GM21529 (cell line): ENCODE results near the gene ALCAM.
"Not testable (repeated sequence)": the region's sequence is repeated elsewhere in the genome, so short reads cannot be mapped to it uniquely, and the experiment has no call there.

ENCODE experiments used
- ATAC-seq: cut with Tn5 transposase; IDR thresholded peaks from one replicate; pipeline ENCODE4 v1.9.1; 2021; ENCODE audit not compliant: unreplicated experiment

The ALCAM gene

DNA sequence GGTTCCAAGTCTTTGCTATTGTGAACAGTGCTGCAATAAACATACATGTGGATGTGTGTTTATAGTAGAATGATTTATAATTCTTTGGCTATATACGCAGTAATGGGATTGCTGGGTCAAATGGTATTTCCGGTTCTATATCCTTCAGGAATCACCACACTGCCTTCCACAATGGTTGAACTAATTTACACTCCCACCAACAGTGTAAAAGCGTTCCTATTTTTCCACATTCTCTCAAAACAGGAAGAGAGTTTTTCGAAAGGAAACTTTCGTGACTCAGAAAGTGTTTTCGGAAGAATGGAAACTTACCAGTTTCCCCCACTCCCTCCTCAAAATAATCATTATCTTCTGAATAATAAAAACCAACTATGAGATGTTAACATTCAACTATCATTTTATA, 205.8 kb downstream of the ALCAM start:
- ATAC-seq: no peak

DNA sequence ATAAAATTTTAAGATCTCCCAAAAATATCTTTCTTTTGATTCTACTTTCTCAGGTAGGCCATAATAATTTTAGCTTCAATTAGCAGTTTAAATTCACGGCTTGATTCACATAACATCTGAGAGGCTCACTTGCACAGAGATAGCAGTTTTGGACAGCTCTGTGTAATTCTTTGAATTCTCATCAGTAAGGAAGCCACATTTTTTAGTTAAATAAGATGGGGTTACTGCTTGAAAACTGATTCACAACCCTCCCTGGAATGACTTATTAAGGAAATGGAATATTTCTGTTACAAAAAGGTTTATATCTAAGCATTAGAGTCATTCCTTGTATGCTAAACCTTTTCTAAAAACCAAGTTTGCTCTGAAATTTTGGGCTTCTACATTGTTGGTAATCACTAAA, 212.7 kb downstream of the ALCAM start:
- ATAC-seq: no peak

- ATAC-seq: no peak
Measured at GRCh38 chr3:105580296-105580965, 213.7 kb downstream of the ALCAM start.

DNA sequence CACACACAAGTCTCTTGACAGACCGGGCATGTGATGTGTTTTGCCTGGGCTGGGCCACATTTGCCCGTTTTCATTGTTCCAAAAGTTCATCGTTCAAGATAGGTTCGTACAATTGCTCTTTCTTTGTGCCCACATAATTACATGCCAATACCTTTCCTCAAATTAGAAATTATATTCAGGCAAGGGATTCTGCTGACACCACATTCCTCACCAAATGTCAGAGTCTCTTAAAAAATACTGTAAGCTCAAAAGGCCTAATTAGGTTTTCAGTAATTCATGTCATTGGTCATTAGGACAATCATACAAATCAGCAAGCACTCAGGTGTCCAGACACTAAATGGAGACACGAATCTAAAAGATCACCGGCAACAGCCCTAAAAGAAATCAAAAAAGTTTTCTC, 215.3 kb downstream of the ALCAM start:
- ATAC-seq: no peak

DNA sequence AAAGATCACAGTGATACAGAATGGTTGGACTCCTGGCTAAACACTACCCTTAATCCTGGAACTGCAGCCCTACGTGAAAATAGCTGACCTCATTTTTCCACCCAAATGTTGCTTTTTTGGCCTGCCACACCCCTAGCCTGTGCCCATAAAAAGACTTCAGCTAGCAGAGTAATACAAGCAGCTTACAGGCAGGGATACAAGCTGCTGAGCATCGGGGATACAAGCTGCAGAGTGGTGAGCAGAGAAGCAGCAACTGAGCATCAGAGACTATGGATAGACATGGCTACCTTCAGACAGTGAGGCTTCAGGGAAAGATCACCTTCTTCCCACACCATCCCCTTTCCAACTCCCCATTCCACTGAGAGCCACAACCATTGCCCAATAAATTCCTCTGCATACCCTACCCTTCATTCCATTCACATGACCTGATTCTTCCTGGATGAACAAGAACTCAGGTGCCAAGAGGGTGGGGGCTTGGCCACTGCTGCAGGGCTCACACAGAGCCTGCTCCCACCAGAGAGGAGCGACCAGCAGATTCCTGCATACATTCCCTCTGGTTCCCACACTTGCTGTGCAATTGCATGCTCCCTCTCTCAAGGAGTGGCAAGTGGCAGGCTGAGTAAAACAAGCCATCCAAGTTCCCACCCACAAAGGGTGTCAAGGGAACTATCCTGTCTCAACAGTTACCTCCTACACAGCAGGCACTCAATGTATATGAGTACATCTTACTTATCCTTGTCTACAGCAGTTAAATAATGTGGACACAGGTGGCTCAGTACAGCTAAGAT, 217.5 kb downstream of the ALCAM start:
- no peak for ATAC-seq

- ATAC-seq: no peak
Measured at GRCh38 chr3:105593315-105593714, 226.6 kb downstream of the ALCAM start.

DNA sequence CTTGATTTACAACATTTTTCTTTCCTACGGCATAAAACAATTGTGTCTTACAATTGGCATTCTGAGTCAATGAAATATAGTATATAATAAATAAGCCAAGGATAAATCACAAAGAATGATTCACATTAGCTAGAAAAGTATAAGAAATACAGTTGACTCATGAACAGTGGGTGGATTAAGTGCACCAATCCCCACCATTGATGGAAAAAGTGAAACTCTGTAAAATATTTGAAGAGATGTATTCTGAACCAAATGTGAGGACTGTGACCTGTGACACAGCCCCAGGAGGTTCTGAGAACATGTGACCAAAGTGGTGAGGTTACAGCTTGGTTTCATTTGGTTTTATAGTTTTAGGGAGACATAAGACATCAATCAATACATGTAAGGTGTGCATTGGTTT, 227.5 kb downstream of the ALCAM start:
- ATAC-seq: no peak

DNA sequence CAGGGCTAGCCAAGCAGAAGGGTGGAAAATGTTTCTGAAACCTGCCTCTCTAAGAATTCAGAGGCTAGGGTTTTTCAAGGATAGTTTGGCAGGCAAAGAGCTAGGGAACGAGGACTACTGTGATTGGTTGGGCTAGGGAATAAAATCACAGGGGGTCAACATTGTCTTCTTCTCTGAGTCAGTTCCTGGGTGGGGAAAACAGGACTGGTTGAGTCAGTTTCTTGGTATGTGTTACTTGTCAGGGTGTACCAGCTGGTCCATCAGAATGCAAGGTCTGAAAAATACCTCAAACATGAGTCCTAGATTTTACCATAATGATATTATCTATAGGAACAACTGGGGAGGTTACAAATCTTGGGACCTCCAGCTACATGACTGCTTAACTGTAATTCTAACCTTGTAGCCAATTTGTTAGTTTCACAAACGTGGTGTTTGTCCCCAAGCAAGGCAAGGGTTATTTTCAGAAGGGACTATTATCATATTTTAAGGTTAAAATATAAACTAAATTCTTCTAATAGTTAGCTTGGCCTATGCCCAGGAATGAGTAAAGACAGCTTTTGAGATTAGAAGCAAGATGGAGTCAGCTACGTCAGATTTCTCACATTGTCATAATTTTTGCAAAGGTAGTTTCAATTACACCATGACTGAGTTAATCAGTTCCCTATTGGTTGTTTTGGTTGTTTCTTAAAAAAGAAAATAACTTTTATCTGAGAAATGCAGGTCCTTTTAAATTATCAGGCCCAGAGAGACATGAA, 231.5 kb downstream of the ALCAM start:
- ATAC-seq: no peak

DNA sequence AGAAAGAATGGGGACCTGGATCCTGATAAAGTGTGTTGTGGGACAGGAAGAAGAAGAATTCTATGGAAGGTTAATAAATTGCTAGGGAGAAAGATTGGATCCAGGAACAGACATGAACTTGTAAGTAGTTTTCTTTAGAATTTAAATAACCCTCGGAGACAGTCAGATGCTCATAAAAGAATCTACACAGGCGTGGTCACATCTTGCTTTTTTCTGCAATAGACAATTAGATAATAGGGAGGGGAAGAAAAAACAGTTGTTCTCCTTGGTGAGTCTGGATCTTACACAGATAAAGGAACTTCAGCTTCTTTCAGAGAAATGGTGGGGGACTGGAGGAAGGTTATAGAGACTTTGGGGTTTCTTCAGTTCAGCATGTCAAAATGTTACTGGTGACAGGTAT, 232.6 kb downstream of the ALCAM start:
- no peak for ATAC-seq

DNA sequence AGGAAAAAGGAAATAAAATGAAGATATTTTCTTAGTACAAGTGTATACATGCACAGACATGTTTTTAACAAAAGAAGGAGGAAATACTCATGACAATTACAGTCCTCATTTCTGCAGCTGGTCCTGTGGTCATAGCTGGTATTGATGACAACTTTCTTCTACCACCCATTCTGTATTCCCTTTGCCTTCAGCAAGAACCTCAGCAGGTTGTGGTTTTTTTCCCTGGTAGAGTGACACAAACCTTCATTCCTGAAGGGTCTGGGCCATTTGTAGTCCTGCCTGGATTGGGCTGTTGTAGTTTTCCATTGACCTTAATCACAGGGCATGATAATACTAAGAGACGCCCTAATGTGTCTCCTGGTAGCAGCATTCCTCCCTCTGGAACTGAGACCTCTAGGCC, 235.0 kb downstream of the ALCAM start:
- not testable (repeated sequence) for ATAC-seq

GRCh38 chr3:105602286-105602685, 235.6 kb downstream of the ALCAM start:
- not testable (repeated sequence) for ATAC-seq

DNA sequence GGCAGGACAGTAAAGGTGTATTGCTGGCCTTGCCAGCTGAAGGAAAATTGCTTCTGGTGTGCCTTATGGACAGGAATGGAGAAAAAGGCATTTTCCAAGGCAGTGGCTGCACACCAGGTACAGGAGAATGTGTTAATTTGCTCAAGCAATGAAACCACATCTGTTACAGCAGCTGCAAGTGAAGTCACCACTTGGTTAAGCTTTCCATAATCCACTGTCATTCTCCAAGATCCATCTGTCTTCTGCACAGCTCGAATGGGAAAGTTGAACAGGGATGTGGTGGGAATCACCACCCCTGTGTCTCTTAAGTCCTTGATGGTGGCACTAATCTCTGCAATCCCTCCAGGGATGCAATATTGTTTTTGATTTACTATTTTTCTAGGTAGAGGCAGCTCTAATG, 236.8 kb downstream of the ALCAM start:
- not testable (repeated sequence) for ATAC-seq

- no peak for ATAC-seq
Measured at GRCh38 chr3:105606016-105606415, 239.3 kb downstream of the ALCAM start.

DNA sequence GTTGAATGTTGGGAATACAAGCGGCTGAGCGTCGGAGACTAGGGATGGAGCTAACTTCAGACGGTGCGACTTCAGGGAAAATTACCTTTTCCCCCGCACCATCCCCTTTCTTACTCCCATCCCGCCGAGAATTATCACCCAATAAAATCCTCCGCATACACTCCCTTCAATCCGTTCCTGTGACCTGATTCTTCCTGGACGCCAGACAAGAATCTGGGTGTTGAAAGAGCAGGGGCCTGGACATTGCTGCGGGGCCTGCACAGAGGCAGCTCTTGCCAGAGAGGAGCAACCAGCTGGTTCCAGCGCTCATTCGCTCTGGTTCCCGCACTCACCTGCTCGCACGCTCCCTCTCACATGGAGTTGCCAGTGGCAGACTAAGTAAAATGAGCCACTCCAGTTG, 241.9 kb downstream of the ALCAM start:
- ATAC-seq: no peak

DNA sequence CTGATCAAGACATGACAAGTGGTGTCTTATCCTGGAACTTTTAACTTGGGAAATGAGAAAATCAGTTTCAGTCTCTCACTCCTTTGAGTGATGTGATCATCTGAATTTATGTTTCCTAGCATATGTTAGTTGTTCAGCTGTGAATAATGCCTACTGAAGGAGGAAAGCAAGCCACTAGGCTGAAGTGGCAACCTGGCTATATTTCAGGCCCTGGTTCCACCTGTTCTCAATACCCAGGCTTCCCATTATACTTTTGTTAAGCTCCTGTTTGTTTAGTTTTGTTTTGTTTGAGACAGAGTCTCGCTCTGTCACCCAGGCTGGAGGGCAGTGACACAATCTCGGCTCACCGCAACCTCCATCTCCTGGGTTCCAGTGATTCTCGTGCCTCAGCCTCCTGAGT, 243.8 kb downstream of the ALCAM start:
- no peak for ATAC-seq

- no peak for ATAC-seq
Measured at GRCh38 chr3:105611304-105612192, 244.8 kb downstream of the ALCAM start.

GRCh38 chr3:105613120-105613519, 246.4 kb downstream of the ALCAM start:
- ATAC-seq: no peak

GRCh38 chr3:105614288-105615030, 247.8 kb downstream of the ALCAM start:
- ATAC-seq: no peak

DNA sequence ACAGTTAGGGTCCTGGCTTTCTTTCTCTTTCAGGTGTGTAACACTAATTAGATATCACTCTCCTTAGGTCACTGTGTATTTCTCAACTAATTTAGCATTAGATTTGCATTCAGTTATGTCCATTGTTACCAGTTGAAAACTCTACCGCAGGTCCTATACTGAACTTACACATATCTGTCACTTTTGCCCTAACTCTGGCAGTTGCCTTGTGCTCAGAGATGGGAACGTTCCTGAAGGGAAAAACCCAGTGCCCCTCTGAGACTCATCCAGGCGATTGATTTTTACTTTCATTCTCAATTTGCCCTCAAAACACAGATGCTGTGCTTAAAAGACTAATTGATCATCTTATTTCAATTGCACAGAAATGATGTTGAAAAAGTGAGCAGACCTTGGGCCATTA, 249.1 kb downstream of the ALCAM start:
- ATAC-seq: no peak
